Fibroblast of the aortic adventitia (primary cell): ENCODE measurements around the gene RNF183. TPM values are rescaled to one million over a fixed set of nuclear protein-coding genes. Genes with fewer than 3 reads are reported as not detected.

ENCODE experiments used
- DNase-seq: peaks from one replicate; pipeline ENCODE4 v3.0.0-alpha.2; 2010; ENCODE audit warnings: low read depth
- H3K4me3 ChIP-seq: 2 replicates; pipeline ENCODE4 v1.5.1; 2011; ENCODE audit warnings: low read depth, mild to moderate bottlenecking, control low read depth, low read length, moderate library complexity
- CTCF ChIP-seq: IDR thresholded peaks from 2 replicates; pipeline ENCODE4 v1.5.1; 2011; ENCODE audit warnings: mild to moderate bottlenecking, low read length, control low read depth, inconsistent platforms; ENCODE audit not compliant: insufficient read depth
- total RNA-seq: library from RNA; depleted of rRNA; stranded (reverse); fragments of >200 nt; gene quantifications from 2 replicates; pipeline ENCODE4 v1.2.3, GENCODE V29; 2012; ENCODE audit warnings: low replicate concordance

The RNF183 gene
- total RNA-seq, 1 donor: not detected

- DNase-seq: no peak
- no peak overlapping the region for H3K4me3 ChIP-seq
- TF ChIP-seq CTCF: no peak
Measured at GRCh38 chr9:113349066-113349444, 45.9 kb upstream of the RNF183 start.

GRCh38 chr9:113348437-113348836 is 45.3 kb upstream of the RNF183 start:
- DNase-seq: no peak
- H3K4me3 ChIP-seq: no peak overlapping the region
- no peak for TF ChIP-seq CTCF

GRCh38 chr9:113345671-113346070 is 42.5 kb upstream of the RNF183 start:
- H3K4me3 ChIP-seq: no peak overlapping the region
- no peak for DNase-seq
- TF ChIP-seq CTCF: no peak

GRCh38 chr9:113345190-113345589 is 42.0 kb upstream of the RNF183 start:
- TF ChIP-seq CTCF: no peak
- no peak for DNase-seq
- no peak overlapping the region for H3K4me3 ChIP-seq

GRCh38 chr9:113343732-113344231 is 40.6 kb upstream of the RNF183 start:
- peak; percentile 96 for DNase-seq
- H3K4me3 ChIP-seq: no peak overlapping the region
- TF ChIP-seq CTCF: no peak

- DNase-seq: no peak
- TF ChIP-seq CTCF: no peak
- H3K4me3 ChIP-seq: no peak overlapping the region
Measured at GRCh38 chr9:113341712-113342410, 38.7 kb upstream of the RNF183 start.
